OCI-LY7 (cell line): ENCODE results near the gene SMC4. TPM values are rescaled to one million over a fixed set of nuclear protein-coding genes. Genes with fewer than 3 reads are reported as not detected.

ENCODE experiments used
- BruUV-seq: library from RNA; stranded (reverse); fragments of 400-500 nt; replicated peaks from 2 replicates; lab custom pipeline; 2021; lab: Mats Ljungman, UMichigan
- CTCF ChIA-PET: fragments of 300-600 bp; sonication (Branson Sonifier 250); formaldehyde crosslinking; loops from one replicate; lab custom pipeline; 2022; ENCODE audit warnings: antibody characterized with exemption; ENCODE audit not compliant: unreplicated experiment; lab: Charles Lee
- POLR2A ChIA-PET: fragments of 300-600 bp; sonication (Branson Sonifier 250); formaldehyde crosslinking; loops from one replicate; lab custom pipeline; 2022; ENCODE audit warnings: antibody characterized with exemption; lab: Charles Lee
- DNase-seq: peaks from one replicate; pipeline ENCODE4 v3.0.0-alpha.2; 2015; ENCODE audit warnings: low spot score
- H2AFZ ChIP-seq: fragments of 200-600 bp; sonication (generic), shearing (Covaris generic); 2 replicates; pipeline ENCODE4 v1.6.1; 2014; ENCODE audit warnings: mild to moderate bottlenecking, antibody characterized with exemption, low read length, moderate library complexity
- H3K27ac ChIP-seq: fragments of 200-600 bp; sonication (generic); 2 replicates; pipeline ENCODE4 v1.5.1; 2014; ENCODE audit warnings: mixed run types, low read depth, mild to moderate bottlenecking, moderate library complexity, low read length, inconsistent platforms; ENCODE audit not compliant: poor library complexity, severe bottlenecking
- H3K36me3 ChIP-seq: fragments of 200-600 bp; sonication (generic); 2 replicates; pipeline ENCODE4 v1.6.1; 2014; ENCODE audit warnings: mild to moderate bottlenecking, antibody characterized with exemption, low read length, moderate library complexity, mixed read lengths; ENCODE audit not compliant: insufficient read depth
- H3K4me1 ChIP-seq: fragments of 200-600 bp; sonication (generic); 2 replicates; pipeline ENCODE4 v1.5.1; 2014; ENCODE audit warnings: mild to moderate bottlenecking, low read length; ENCODE audit not compliant: insufficient read depth, poor library complexity, severe bottlenecking
- H3K4me2 ChIP-seq: fragments of 200-600 bp; sonication (generic); 2 replicates; pipeline ENCODE4 v1.6.1; 2014; ENCODE audit warnings: mild to moderate bottlenecking, low read length
- H3K4me3 ChIP-seq: fragments of 200-600 bp; sonication (generic); 2 replicates; pipeline ENCODE4 v1.5.1; 2014; ENCODE audit warnings: mild to moderate bottlenecking, low read depth, low read length; ENCODE audit not compliant: poor library complexity, severe bottlenecking
- H3K79me2 ChIP-seq: fragments of 200-600 bp; sonication (generic); 2 replicates; pipeline ENCODE4 v1.6.1; 2016; ENCODE audit warnings: low read depth, mild to moderate bottlenecking, low read length, moderate library complexity, mixed read lengths; ENCODE audit not compliant: insufficient read depth
- H3K9me2 ChIP-seq: fragments of 200-600 bp; sonication (generic); 2 replicates; pipeline ENCODE4 v1.6.1; 2016; ENCODE audit warnings: mild to moderate bottlenecking, low read length, mixed read lengths; ENCODE audit not compliant: insufficient read depth
- H3K9me3 ChIP-seq: fragments of 200-600 bp; sonication (generic); 2 replicates; pipeline ENCODE4 v1.6.1; 2014; ENCODE audit warnings: mild to moderate bottlenecking, mixed run types, low read length, mixed read lengths
- H4K20me1 ChIP-seq: fragments of 200-600 bp; sonication (generic); 2 replicates; pipeline ENCODE4 v1.6.1; 2014; ENCODE audit warnings: mild to moderate bottlenecking, antibody characterized with exemption, low read length, moderate library complexity, mixed read lengths; ENCODE audit not compliant: insufficient read depth
- CTCF ChIP-seq: fragments of 200-600 bp; sonication (generic); conservative IDR thresholded peaks from 2 replicates; pipeline ENCODE4 v1.5.1; 2014; ENCODE audit warnings: mild to moderate bottlenecking, antibody characterized with exemption, low read length, moderate library complexity, mixed read lengths
- EZH2phosphoT487 ChIP-seq: fragments of 200-600 bp; sonication (generic); IDR thresholded peaks from 2 replicates; pipeline ENCODE4 v1.6.1; 2018; ENCODE audit warnings: low read depth, borderline replicate concordance, mild to moderate bottlenecking, mixed run types, antibody characterized with exemption, low read length, moderate library complexity, mixed read lengths
- intact Hi-C: fragments of 100-400 bp; cut with micrococcal nuclease; formaldehyde crosslinking; loops from one replicate; pipeline ENCODE4 v1.10.0; 2022; ENCODE audit not compliant: unreplicated experiment
- total RNA-seq, 2 experiments: library from RNA; depleted of rRNA in 1 of 2; stranded (reverse); fragments of >200 nt in 1 of 2; shearing (Covaris generic) in 1 of 2; gene quantifications; 2 replicates each; pipeline ENCODE4 v1.2.3, GENCODE V29; 2014 to 2022

The SMC4 gene
- total RNA-seq, 2 experiments from 2014 or later: 316 to 352 TPM

GRCh38 chr3:160444411-160444810 is 45.0 kb downstream of the SMC4 start:
- CTCF ChIA-PET: no interaction called here
- Histone ChIP-seq H3K36me3 (peaks cover 87% of the 10 kb centered on the region), H3K4me2 (0 out of 2 replicates have a peak overlapping the region, but pooled peaks have one; percentile 4), H3K9me3 (peaks cover 26% of the 10 kb centered on the region; the same call in 1 of the 2 replicates), H2AFZ (no peak overlapping the region), H3K4me1 (peaks cover 18% of the 10 kb centered on the region), H3K27ac (no peak overlapping the region), H3K9me2 (no peaks in the 10 kb centered on the region), H3K79me2 (peaks cover 98% of the 10 kb centered on the region), H3K4me3 (no peak overlapping the region), H4K20me1 (no peaks in the 10 kb centered on the region)
- POLR2A ChIA-PET: interaction anchor here (0.5 to 3.6 kb wide), 7 partner anchors 8 to 50 kb away, joined by 3 to 22 read pairs (median 4); no protein-coding TSS in a partner anchor
- intact Hi-C loops: loop anchor here (10.0 kb wide), 1 partner anchor 780 kb away; the partner anchor contains the start of gene NMD3
- no peak for DNase-seq
- BruUV-seq: no TSS peak
- TF ChIP-seq CTCF: no peak
- TF ChIP-seq EZH2phosphoT487: no peak

- TF ChIP-seq CTCF: no peak
- no peak for TF ChIP-seq EZH2phosphoT487
- Histone ChIP-seq H3K36me3 (peaks cover 73% of the 10 kb centered on the region), H3K9me2 (no peaks in the 10 kb centered on the region), H3K4me1 (peaks cover 27% of the 10 kb centered on the region), H3K9me3 (peaks cover 21% of the 10 kb centered on the region; the same call in 1 of the 2 replicates), H3K79me2 (peaks cover 84% of the 10 kb centered on the region), H4K20me1 (no peaks in the 10 kb centered on the region), H3K4me3 (no peak overlapping the region), H2AFZ (no peak overlapping the region), H3K27ac (no peak overlapping the region), H3K4me2 (peak overlapping the region; percentile 71)
- intact Hi-C loops: loop anchor here (10.0 kb wide), 1 partner anchor 779 kb away; the partner anchor contains the start of gene NMD3
- DNase-seq: no peak
- CTCF ChIA-PET: no interaction called here
- POLR2A ChIA-PET: interaction anchor here (0.6 to 3.6 kb wide), 5 partner anchors 10 to 44 kb away, joined by 3 to 22 read pairs (median 5); no protein-coding TSS in a partner anchor
- BruUV-seq: no TSS peak
These were observed 46.4 kb downstream of the SMC4 start for GRCh38 chr3:160445854-160446253.

DNA sequence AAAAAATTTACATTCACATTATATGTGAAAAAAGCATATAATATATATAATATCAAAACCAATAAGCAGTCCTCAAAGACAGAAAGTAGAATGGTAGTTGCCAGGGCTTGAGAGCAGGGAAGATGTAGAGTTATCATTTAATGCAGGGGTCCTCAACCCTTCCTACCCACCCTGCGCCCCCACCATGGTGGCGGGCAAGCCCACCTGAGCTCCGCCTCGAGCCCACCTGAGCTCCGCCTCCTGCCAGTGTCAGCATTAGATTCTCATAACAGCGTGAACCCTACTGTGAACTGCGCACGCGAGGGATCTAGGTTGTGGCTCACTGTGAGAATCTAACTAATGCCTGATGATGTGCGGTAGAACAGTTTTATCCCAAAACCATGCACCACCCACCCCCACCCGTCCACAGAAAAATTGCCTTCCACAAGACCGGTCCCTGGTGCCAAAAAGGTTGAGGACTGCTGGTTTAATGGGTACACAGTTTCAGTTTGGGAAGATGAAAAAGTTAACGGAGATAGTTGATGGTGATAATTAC is 47.1 kb downstream of the SMC4 start:
- POLR2A ChIA-PET: interaction anchor here (0.7 to 3.6 kb wide), 2 partner anchors 10 to 34 kb away, joined by 3 to 22 read pairs; no protein-coding TSS in a partner anchor
- H4K20me1 ChIP-seq: no peaks in the 10 kb centered on the region
- H3K9me3 ChIP-seq: peaks cover 21% of the 10 kb centered on the region; the same call in 1 of the 2 replicates
- H3K27ac ChIP-seq: no peak overlapping the region
- H3K79me2 ChIP-seq: peaks cover 76% of the 10 kb centered on the region
- H3K4me2 ChIP-seq: peak overlapping the region; percentile 71
- TF ChIP-seq EZH2phosphoT487 (no peak), CTCF (no peak)
- intact Hi-C loops: loop anchor here (10.0 kb wide), 1 partner anchor 778 kb away; the partner anchor contains the start of gene NMD3
- H3K9me2 ChIP-seq: no peaks in the 10 kb centered on the region
- CTCF ChIA-PET: no interaction called here
- no peak for DNase-seq
- peak overlapping the region; percentile 86 for H3K4me3 ChIP-seq
- H3K36me3 ChIP-seq: peaks cover 65% of the 10 kb centered on the region
- H2AFZ ChIP-seq: no peak overlapping the region
- H3K4me1 ChIP-seq: peaks cover 27% of the 10 kb centered on the region
- BruUV-seq: no TSS peak
